ENCODE results near the gene MFAP4.

MFAP4 gene

GRCh38 chr17:19365833-19366636, 21.0 kb downstream of the MFAP4 start:
- no peaks in the 10 kb centered on the region for H3K79me2 ChIP-seq (ENCODE audit: insufficient read depth, low read length)
- no peak overlapping the region for H3K9ac ChIP-seq (ENCODE audit: low read depth, low read length, poor library complexity, severe bottlenecking)
- H3K9me2 ChIP-seq (replicated peaks; ENCODE audit: low read depth, low read length) = no peaks in the 10 kb centered on the region
- no peak overlapping the region for H2AFZ ChIP-seq (ENCODE audit: low read length)
- peaks cover 17% of the 10 kb centered on the region for H3K4me1 ChIP-seq (ENCODE audit: insufficient read depth, low read length, poor library complexity, severe bottlenecking)
- no peaks in the 10 kb centered on the region for H3K36me3 ChIP-seq (ENCODE audit: insufficient read depth, low read length)
- TF ChIP-seq CTCF (conservative IDR thresholded peaks at IDR 0.05; ENCODE audit: low read length) = no peak
- TF ChIP-seq EZH2phosphoT487 (IDR thresholded peaks at IDR 0.05; ENCODE audit: borderline replicate concordance) = no peak
- no peaks in the 10 kb centered on the region for H3F3A ChIP-seq (ENCODE audit: low read depth)
- no peak overlapping the region for H3K4me2 ChIP-seq (ENCODE audit: low read depth, low read length, poor library complexity, severe bottlenecking)
- H3K9me3 ChIP-seq (ENCODE audit: insufficient read depth, low read depth, low read length) = no peaks in the 10 kb centered on the region
- no peak overlapping the region for H3K4me3 ChIP-seq (ENCODE audit: low read length, poor library complexity, severe bottlenecking)
- no peaks in the 10 kb centered on the region for H4K20me1 ChIP-seq (ENCODE audit: insufficient read depth, low read length, poor library complexity, severe bottlenecking)
- no peaks in the 10 kb centered on the region for H3K27me3 ChIP-seq (ENCODE audit: insufficient read depth, low read length, poor library complexity, severe bottlenecking)

GRCh38 chr17:19365499-19365817, 21.5 kb downstream of the MFAP4 start:
- H3K79me2 ChIP-seq (ENCODE audit: insufficient read depth, low read length) = no peaks in the 10 kb centered on the region
- H3K27me3 ChIP-seq (ENCODE audit: insufficient read depth, low read length, poor library complexity, severe bottlenecking) = no peaks in the 10 kb centered on the region
- H3K4me2 ChIP-seq (ENCODE audit: low read depth, low read length, poor library complexity, severe bottlenecking) = no peak overlapping the region
- H3K4me3 ChIP-seq (ENCODE audit: low read length, poor library complexity, severe bottlenecking) = no peak overlapping the region
- TF ChIP-seq CTCF (conservative IDR thresholded peaks at IDR 0.05; ENCODE audit: low read length) (no peak), EZH2phosphoT487 (IDR thresholded peaks at IDR 0.05; ENCODE audit: borderline replicate concordance) (no peak)
- no peaks in the 10 kb centered on the region for H3K36me3 ChIP-seq (ENCODE audit: insufficient read depth, low read length)
- no peaks in the 10 kb centered on the region for H4K20me1 ChIP-seq (ENCODE audit: insufficient read depth, low read length, poor library complexity, severe bottlenecking)
- no peaks in the 10 kb centered on the region for H3K9me3 ChIP-seq (ENCODE audit: insufficient read depth, low read depth, low read length)
- no peaks in the 10 kb centered on the region for H3F3A ChIP-seq (ENCODE audit: low read depth)
- H2AFZ ChIP-seq (ENCODE audit: low read length) = no peak overlapping the region
- H3K9ac ChIP-seq (ENCODE audit: low read depth, low read length, poor library complexity, severe bottlenecking) = no peak overlapping the region
- no peaks in the 10 kb centered on the region for H3K9me2 ChIP-seq (replicated peaks; ENCODE audit: low read depth, low read length)
- peaks cover 11% of the 10 kb centered on the region for H3K4me1 ChIP-seq (ENCODE audit: insufficient read depth, low read length, poor library complexity, severe bottlenecking)

- no peaks in the 10 kb centered on the region for H3K9me3 ChIP-seq (ENCODE audit: insufficient read depth, low read depth, low read length)
- H4K20me1 ChIP-seq (ENCODE audit: insufficient read depth, low read length, poor library complexity, severe bottlenecking) = no peaks in the 10 kb centered on the region
- H3K9ac ChIP-seq (ENCODE audit: low read depth, low read length, poor library complexity, severe bottlenecking) = no peak overlapping the region
- no peaks in the 10 kb centered on the region for H3K36me3 ChIP-seq (ENCODE audit: insufficient read depth, low read length)
- H3K4me3 ChIP-seq (ENCODE audit: low read length, poor library complexity, severe bottlenecking) = no peak overlapping the region
- no peaks in the 10 kb centered on the region for H3K79me2 ChIP-seq (ENCODE audit: insufficient read depth, low read length)
- H3K4me1 ChIP-seq (ENCODE audit: insufficient read depth, low read length, poor library complexity, severe bottlenecking) = peaks cover 5% of the 10 kb centered on the region
- TF ChIP-seq CTCF (conservative IDR thresholded peaks at IDR 0.05; ENCODE audit: low read length) (no peak), EZH2phosphoT487 (IDR thresholded peaks at IDR 0.05; ENCODE audit: borderline replicate concordance) (no peak)
- H3K9me2 ChIP-seq (replicated peaks; ENCODE audit: low read depth, low read length) = no peaks in the 10 kb centered on the region
- H3K27me3 ChIP-seq (ENCODE audit: insufficient read depth, low read length, poor library complexity, severe bottlenecking) = no peaks in the 10 kb centered on the region
- no peak overlapping the region for H2AFZ ChIP-seq (ENCODE audit: low read length)
- no peak overlapping the region for H3K4me2 ChIP-seq (ENCODE audit: low read depth, low read length, poor library complexity, severe bottlenecking)
- H3F3A ChIP-seq (ENCODE audit: low read depth) = no peaks in the 10 kb centered on the region
Measured at GRCh38 chr17:19364699-19365498, 22.1 kb downstream of the MFAP4 start.

Data from Loucy (cell line).